ENCODE measurements around the gene MPP2.

MPP2 gene

GRCh38 chr17:43860077-43860725 is 47.1 kb downstream of the MPP2 start:
- Histone ChIP-seq H3K27ac (ENCODE audit: low read length) (no peak overlapping the region), H3K9ac (ENCODE audit: low read length) (no peak overlapping the region), H3K27me3 (replicated peaks; ENCODE audit: insufficient read depth, low read length) (peaks cover 91% of the 10 kb centered on the region), H3K9me3 (replicated peaks; ENCODE audit: insufficient read depth, low read length) (no peaks in the 10 kb centered on the region), H3K79me2 (ENCODE audit: low read length) (no peaks in the 10 kb centered on the region), H3F3A (ENCODE audit: insufficient read depth, low read length) (no peaks in the 10 kb centered on the region), H3K9me2 (replicated peaks; ENCODE audit: insufficient read depth, low read length) (no peaks in the 10 kb centered on the region), H2AFZ (ENCODE audit: low read length) (no peak overlapping the region), H3K4me3 (ENCODE audit: low read length) (no peak overlapping the region), H4K20me1 (ENCODE audit: insufficient read depth, low read length) (no peaks in the 10 kb centered on the region), H3K36me3 (replicated peaks; ENCODE audit: insufficient read depth, low read length) (no peaks in the 10 kb centered on the region), H3K4me2 (ENCODE audit: low read depth, low read length) (no peak overlapping the region), H3K4me1 (ENCODE audit: low read length) (no peaks in the 10 kb centered on the region)
- TF ChIP-seq EZH2 (optimal IDR thresholded peaks at IDR 0.05; ENCODE audit: low read depth, low read length): no peak
- TF ChIP-seq CTCF (IDR thresholded peaks at IDR 0.05; ENCODE audit: low read length): no peak
- no peak for TF ChIP-seq EZH2phosphoT487 (IDR thresholded peaks at IDR 0.05; ENCODE audit: low read length)
- no peak for DNase-seq

- Histone ChIP-seq H4K20me1 (ENCODE audit: insufficient read depth, low read length) (no peaks in the 10 kb centered on the region), H3K9me2 (replicated peaks; ENCODE audit: insufficient read depth, low read length) (no peaks in the 10 kb centered on the region), H3K9ac (ENCODE audit: low read length) (no peak overlapping the region), H3K4me2 (ENCODE audit: low read depth, low read length) (no peak overlapping the region), H3K4me3 (ENCODE audit: low read length) (no peak overlapping the region), H2AFZ (ENCODE audit: low read length) (no peak overlapping the region), H3F3A (ENCODE audit: insufficient read depth, low read length) (no peaks in the 10 kb centered on the region), H3K79me2 (ENCODE audit: low read length) (no peaks in the 10 kb centered on the region), H3K4me1 (ENCODE audit: low read length) (no peaks in the 10 kb centered on the region), H3K27ac (ENCODE audit: low read length) (no peak overlapping the region), H3K27me3 (replicated peaks; ENCODE audit: insufficient read depth, low read length) (peaks cover 93% of the 10 kb centered on the region), H3K36me3 (replicated peaks; ENCODE audit: insufficient read depth, low read length) (no peaks in the 10 kb centered on the region), H3K9me3 (replicated peaks; ENCODE audit: insufficient read depth, low read length) (no peaks in the 10 kb centered on the region)
- no peak for TF ChIP-seq EZH2 (optimal IDR thresholded peaks at IDR 0.05; ENCODE audit: low read depth, low read length)
- no peak for DNase-seq
Measured at GRCh38 chr17:43857957-43858600, 49.3 kb downstream of the MPP2 start.

DNA sequence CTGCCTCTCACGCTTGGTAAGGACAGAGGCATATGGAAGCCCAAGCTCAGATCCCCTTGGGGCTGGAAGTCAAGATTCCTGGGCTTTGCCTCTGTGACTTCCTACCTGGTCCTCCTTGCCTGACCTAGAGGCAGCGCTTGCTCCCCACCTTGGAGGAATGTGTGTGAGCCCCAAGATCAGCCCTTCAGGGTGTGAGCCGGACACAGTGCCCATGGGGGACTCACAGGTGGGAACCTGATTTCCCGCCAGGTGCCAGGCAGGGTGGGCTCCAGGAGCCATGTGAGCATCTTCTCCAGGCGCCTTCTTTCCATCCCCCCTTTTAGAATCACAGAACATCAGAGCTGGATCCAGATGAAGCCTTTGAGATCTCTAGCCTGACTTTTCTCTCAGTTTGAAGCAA is 50.2 kb downstream of the MPP2 start:
- H3K27me3 ChIP-seq (replicated peaks; ENCODE audit: insufficient read depth, low read length): peaks cover 98% of the 10 kb centered on the region
- no peak overlapping the region for H3K4me3 ChIP-seq (ENCODE audit: low read length)
- no peaks in the 10 kb centered on the region for H3K4me1 ChIP-seq (ENCODE audit: low read length)
- no peak for DNase-seq
- H3F3A ChIP-seq (ENCODE audit: insufficient read depth, low read length): no peaks in the 10 kb centered on the region
- H3K36me3 ChIP-seq (replicated peaks; ENCODE audit: insufficient read depth, low read length): no peaks in the 10 kb centered on the region
- no peaks in the 10 kb centered on the region for H4K20me1 ChIP-seq (ENCODE audit: insufficient read depth, low read length)
- no peak overlapping the region for H3K27ac ChIP-seq (ENCODE audit: low read length)
- no peak overlapping the region for H2AFZ ChIP-seq (ENCODE audit: low read length)
- no peaks in the 10 kb centered on the region for H3K9me3 ChIP-seq (replicated peaks; ENCODE audit: insufficient read depth, low read length)
- H3K9me2 ChIP-seq (replicated peaks; ENCODE audit: insufficient read depth, low read length): no peaks in the 10 kb centered on the region
- TF ChIP-seq CTCF (IDR thresholded peaks at IDR 0.05; ENCODE audit: low read length) (no peak), EZH2 (optimal IDR thresholded peaks at IDR 0.05; ENCODE audit: low read depth, low read length) (no peak), EZH2phosphoT487 (IDR thresholded peaks at IDR 0.05; ENCODE audit: low read length) (no peak)
- H3K9ac ChIP-seq (ENCODE audit: low read length): no peak overlapping the region
- no peak overlapping the region for H3K4me2 ChIP-seq (ENCODE audit: low read depth, low read length)
- H3K79me2 ChIP-seq (ENCODE audit: low read length): no peaks in the 10 kb centered on the region

DNA sequence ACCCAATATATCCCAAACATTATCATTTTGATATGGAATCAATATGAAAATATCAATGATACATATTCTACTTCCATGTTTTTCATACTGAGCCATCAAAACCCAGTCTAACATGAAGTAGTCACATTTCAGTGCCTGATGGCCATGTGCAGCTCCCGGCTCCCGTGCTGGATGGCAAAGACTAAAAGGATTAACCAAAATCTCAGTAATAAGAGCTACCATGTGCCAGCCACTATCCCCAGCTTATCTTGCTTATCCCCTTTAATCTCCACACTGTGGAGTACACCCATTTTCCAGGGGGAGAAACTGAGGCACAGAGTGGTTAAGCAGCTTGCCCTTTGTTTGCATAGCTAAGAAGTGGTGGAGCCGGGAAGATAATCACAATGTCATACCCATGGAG is 51.2 kb downstream of the MPP2 start:
- DNase-seq: no peak
- Histone ChIP-seq H3K4me1 (ENCODE audit: low read length) (no peaks in the 10 kb centered on the region), H3K27ac (ENCODE audit: low read length) (no peak overlapping the region), H3K27me3 (replicated peaks; ENCODE audit: insufficient read depth, low read length) (peaks cover 97% of the 10 kb centered on the region), H3K4me3 (ENCODE audit: low read length) (no peak overlapping the region), H3K79me2 (ENCODE audit: low read length) (no peaks in the 10 kb centered on the region), H3K9ac (ENCODE audit: low read length) (no peak overlapping the region), H3K36me3 (replicated peaks; ENCODE audit: insufficient read depth, low read length) (no peaks in the 10 kb centered on the region), H3K4me2 (ENCODE audit: low read depth, low read length) (no peak overlapping the region), H2AFZ (ENCODE audit: low read length) (no peak overlapping the region), H4K20me1 (ENCODE audit: insufficient read depth, low read length) (no peaks in the 10 kb centered on the region), H3K9me3 (replicated peaks; ENCODE audit: insufficient read depth, low read length) (no peaks in the 10 kb centered on the region), H3K9me2 (replicated peaks; ENCODE audit: insufficient read depth, low read length) (no peaks in the 10 kb centered on the region), H3F3A (ENCODE audit: insufficient read depth, low read length) (no peaks in the 10 kb centered on the region)
- TF ChIP-seq EZH2 (optimal IDR thresholded peaks at IDR 0.05; ENCODE audit: low read depth, low read length) (no peak), EZH2phosphoT487 (IDR thresholded peaks at IDR 0.05; ENCODE audit: low read length) (no peak), CTCF (IDR thresholded peaks at IDR 0.05; ENCODE audit: low read length) (no peak)

All from MM.1S (cell line).